Left ventricle myocardium inferior (tissue), 1 donor: ENCODE data around the gene BAG5. TPM values are rescaled to one million over a fixed set of nuclear protein-coding genes. Genes with fewer than 3 reads are reported as not detected.

Source experiments
- DNase-seq: peaks from one replicate; pipeline ENCODE4 v3.0.0-alpha.2; 2020
- H3K27ac ChIP-seq: fragments of 200-600 bp; replicated peaks from 2 replicates; pipeline ENCODE4 v1.8.0; 2021
- H3K27me3 ChIP-seq: fragments of 200-600 bp; 2 replicates; pipeline ENCODE4 v1.8.0; 2021; ENCODE audit warnings: low read depth
- H3K36me3 ChIP-seq: fragments of 200-600 bp; 2 replicates; pipeline ENCODE4 v1.8.0; 2021
- H3K4me1 ChIP-seq: fragments of 200-600 bp; 2 replicates; pipeline ENCODE4 v1.8.0; 2021
- H3K4me3 ChIP-seq: fragments of 200-600 bp; 2 replicates; pipeline ENCODE4 v1.8.0; 2021; ENCODE audit warnings: mild to moderate bottlenecking, moderate library complexity
- H3K9me3 ChIP-seq: fragments of 200-600 bp; replicated peaks from 2 replicates; pipeline ENCODE4 v1.8.0; 2021
- CTCF ChIP-seq: fragments of 200-600 bp; IDR thresholded peaks from 2 replicates; pipeline ENCODE4 v1.8.0; 2021; ENCODE audit warnings: antibody characterized with exemption, mild to moderate bottlenecking, borderline replicate concordance
- intact Hi-C: fragments of 100-400 bp; cut with micrococcal nuclease; formaldehyde crosslinking; loops from one replicate; pipeline ENCODE4 v1.11.0; 2022
- total RNA-seq: library from RNA; stranded (reverse); fragmentation: NEBNext Ultra II Directional; extraction: Animal tissue kit (Norgen Biotek cat#: 25700); gene quantifications from one replicate; pipeline ENCODE4 v1.2.1, GENCODE V29; 2021
- donor health status: DM: no; HTN: yes; CAD: no; lungs with severe emphysema.

Gene BAG5
- total RNA-seq, 1 donor from 2014 or later: 16.7 TPM

GRCh38 chr14:103532216-103533136, 30.0 kb downstream of the BAG5 start:
- no peak overlapping the region for H3K27ac ChIP-seq
- DNase-seq: no peak
- H3K4me3 ChIP-seq: no peak overlapping the region
- no peaks in the 10 kb centered on the region for H3K9me3 ChIP-seq
- H3K36me3 ChIP-seq: peaks cover 23% of the 10 kb centered on the region
- no peak for TF ChIP-seq CTCF
- H3K27me3 ChIP-seq: no peaks in the 10 kb centered on the region
- intact Hi-C loops: no loop called here
- peaks cover 38% of the 10 kb centered on the region for H3K4me1 ChIP-seq

GRCh38 chr14:103531421-103532215, 30.8 kb downstream of the BAG5 start:
- DNase-seq: no peak
- Histone ChIP-seq H3K36me3 (peaks cover 23% of the 10 kb centered on the region), H3K9me3 (no peaks in the 10 kb centered on the region), H3K27me3 (no peaks in the 10 kb centered on the region), H3K4me3 (no peak overlapping the region), H3K27ac (no peak overlapping the region), H3K4me1 (peaks cover 46% of the 10 kb centered on the region)
- intact Hi-C loops: no loop called here
- no peak for TF ChIP-seq CTCF

- peaks cover 54% of the 10 kb centered on the region for H3K4me1 ChIP-seq
Measured at GRCh38 chr14:103530831-103531230, 31.6 kb downstream of the BAG5 start.

GRCh38 chr14:103530390-103530789, 32.1 kb downstream of the BAG5 start:
- peaks cover 23% of the 10 kb centered on the region for H3K36me3 ChIP-seq
- H3K9me3 ChIP-seq: no peaks in the 10 kb centered on the region
- DNase-seq: no peak
- TF ChIP-seq CTCF: no peak
- intact Hi-C loops: no loop called here
- H3K4me3 ChIP-seq: peak overlapping the region; percentile 89
- no peaks in the 10 kb centered on the region for H3K27me3 ChIP-seq
- peaks cover 58% of the 10 kb centered on the region for H3K4me1 ChIP-seq
- H3K27ac ChIP-seq: no peak overlapping the region

More at GRCh38 chr14:103530831-103531230, 31.6 kb downstream of the BAG5 start:
- Histone ChIP-seq H3K4me3 (no peak overlapping the region), H3K27ac (no peak overlapping the region), H3K9me3 (no peaks in the 10 kb centered on the region), H3K27me3 (no peaks in the 10 kb centered on the region), H3K36me3 (peaks cover 23% of the 10 kb centered on the region)
- intact Hi-C loops: no loop called here
- TF ChIP-seq CTCF: no peak
- DNase-seq: no peak

GRCh38 chr14:103529383-103530365, 32.8 kb downstream of the BAG5 start:
- H3K4me1 ChIP-seq: peaks cover 64% of the 10 kb centered on the region
- no peak for TF ChIP-seq CTCF
- no peak for DNase-seq

More at GRCh38 chr14:103529383-103530365, 32.8 kb downstream of the BAG5 start:
- peak overlapping the region; percentile 89 for H3K4me3 ChIP-seq
- peak overlapping the region; percentile 96 for H3K27ac ChIP-seq
- H3K27me3 ChIP-seq: no peaks in the 10 kb centered on the region
- H3K9me3 ChIP-seq: no peaks in the 10 kb centered on the region
- intact Hi-C loops: no loop called here
- H3K36me3 ChIP-seq: peaks cover 21% of the 10 kb centered on the region
